Esophagus squamous epithelium (tissue), 4 donors: Measurements from ENCODE around the gene AEN.

Experiments used
- CTCF ChIP-seq, 6 experiments: fragments of 450-650 bp in 4 of 6; fragments of 200-600 bp in 2 of 6; sonication (generic) in 2 of 6; IDR thresholded peaks; one replicate each; pipeline ENCODE4 v1.5.1; 2016 to 2019; ENCODE audit warnings: antibody characterized with exemption in 6 of 6, mild to moderate bottlenecking in 4 of 6, moderate library complexity in 4 of 6
- POLR2A ChIP-seq, 4 donors: fragments of 450-650 bp; IDR thresholded peaks; one replicate each; pipeline ENCODE4 v1.6.1; 2017; ENCODE audit warnings: antibody characterized with exemption in 4 of 4, mild to moderate bottlenecking in 4 of 4, moderate library complexity in 3 of 4

GRCh38 chr15:88646088-88646405, 24.9 kb downstream of the AEN start:
- TF ChIP-seq CTCF (IDR thresholded peaks at IDR 0.05) (no peak), POLR2A (IDR thresholded peaks at IDR 0.05) (no peak)
